Measurements from ENCODE around the gene NUMA1. TPM values are rescaled to one million over a fixed set of nuclear protein-coding genes. Genes with fewer than 3 reads are reported as not detected.

NUMA1 gene
- total and polyA plus RNA-seq, 2 of the 8 experiments (the other 6 are each of a cell fraction or from before 2014, with no cell fraction given), result 101 to 107 TPM

GRCh38 chr11:72122607-72123006 lies 42.3 kb upstream of the NUMA1 start (continued):
- no peak for TF ChIP-seq CHD7 (IDR thresholded peaks at IDR 0.05; ENCODE audit: insufficient replicate concordance, low read length)
- TF ChIP-seq, protein P1, sequence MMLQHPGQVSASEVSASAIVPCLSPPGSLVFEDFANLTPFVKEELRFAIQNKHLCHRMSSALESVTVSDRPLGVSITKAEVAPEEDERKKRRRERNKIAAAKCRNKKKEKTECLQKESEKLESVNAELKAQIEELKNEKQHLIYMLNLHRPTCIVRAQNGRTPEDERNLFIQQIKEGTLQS (IDR thresholded peaks at IDR 0.05; ENCODE audit: insufficient read depth, low read depth, low read length), result no peak
- TF ChIP-seq YY1 (IDR thresholded peaks at IDR 0.05; ENCODE audit: low read depth, low read length), result no peak
- TF ChIP-seq SRF (IDR thresholded peaks at IDR 0.05; ENCODE audit: low read depth, low read length), result no peak
- TF ChIP-seq RAD21 (IDR thresholded peaks at IDR 0.05 in 1 of 2, conservative IDR thresholded peaks at IDR 0.05 in 1 of 2; ENCODE audit: low read depth in 2 of 2, low read length in 2 of 2), result no peak
